ENCODE measurements around the gene CREB3L4.

The CREB3L4 gene

GRCh38 chr1:153967107-153967999 lies at the start of gene CREB3L4:
CREB3L4 (plus strand) TSS chr1:153967902; CDS start chr1:153968526, 624 bp downstream.
- peak; percentile 98 for DNase-seq

- DNase-seq, result peak; percentile 49
These were observed 47.5 kb upstream of the CREB3L4 start for GRCh38 chr1:153919876-153920852.

- no peak for DNase-seq
These were observed 46.5 kb upstream of the CREB3L4 start for GRCh38 chr1:153921080-153921802.

- no peak for DNase-seq
These were observed 46.0 kb upstream of the CREB3L4 start for GRCh38 chr1:153921803-153922075.

- DNase-seq, result peak; percentile 93
These were observed 45.4 kb upstream of the CREB3L4 start for GRCh38 chr1:153922076-153922971.

- peak; percentile 100 for DNase-seq
These were observed 44.5 kb upstream of the CREB3L4 start, which contains the start of gene GATAD2B for GRCh38 chr1:153922972-153923925. GATAD2B (minus strand) TSS chr1:153922972; CDS start chr1:153828347, 94,625 bp downstream.

GRCh38 chr1:153926405-153926804 lies 41.3 kb upstream of the CREB3L4 start:
- no peak for DNase-seq

- DNase-seq, result no peak
These were observed 39.5 kb upstream of the CREB3L4 start for GRCh38 chr1:153928245-153928644.

GRCh38 chr1:153928791-153929341 lies 38.8 kb upstream of the CREB3L4 start:
- no peak for DNase-seq

- DNase-seq, result no peak
These were observed 38.3 kb upstream of the CREB3L4 start for GRCh38 chr1:153929426-153929825.

GRCh38 chr1:153929981-153930948 lies 37.4 kb upstream of the CREB3L4 start:
- DNase-seq, result no peak

GRCh38 chr1:153932156-153933131 lies 35.3 kb upstream of the CREB3L4 start:
- DNase-seq, result no peak

GRCh38 chr1:153933430-153933829 lies 34.3 kb upstream of the CREB3L4 start:
- DNase-seq, result no peak

- DNase-seq, result no peak
These were observed 33.7 kb upstream of the CREB3L4 start for GRCh38 chr1:153933955-153934354.

GRCh38 chr1:153934746-153935145 lies 33.0 kb upstream of the CREB3L4 start:
- DNase-seq, result no peak

GRCh38 chr1:153936011-153936802 lies 31.5 kb upstream of the CREB3L4 start:
- no peak for DNase-seq

- DNase-seq, result no peak
These were observed 30.4 kb upstream of the CREB3L4 start for GRCh38 chr1:153937331-153937730.
